ENCODE measurements around the gene VWA5B1.
A peak's percentile ranks its signal among the peaks of the same experiment; 100 is the strongest.
"Not testable (repeated sequence)": the region's sequence is repeated elsewhere in the genome, so short reads cannot be mapped to it uniquely, and the experiment has no call there.

The VWA5B1 gene

DNA sequence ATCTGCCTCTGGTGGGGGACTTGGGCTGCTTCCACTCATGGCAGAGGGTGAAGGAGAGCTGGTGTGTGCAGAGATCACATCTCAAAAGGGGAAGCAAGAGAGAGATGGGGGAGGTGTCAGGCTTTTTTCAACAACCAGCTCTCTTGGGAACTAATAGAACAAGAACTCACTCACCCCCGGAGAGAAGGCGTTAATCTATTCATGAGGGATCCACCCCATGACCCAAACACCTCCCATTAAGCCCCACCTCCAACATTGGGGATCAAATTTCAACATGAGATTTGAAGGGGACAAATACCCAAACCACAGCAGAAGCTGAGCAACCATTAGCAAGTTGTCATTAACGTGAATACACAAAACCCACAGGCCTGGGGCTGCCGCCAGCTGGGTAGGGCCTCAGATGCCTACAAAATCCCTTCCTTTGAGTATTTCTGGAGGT, 12.0 kb upstream of the VWA5B1 start:
- Histone ChIP-seq H3K27ac (peak overlapping the region in 9 of 11 experiments; percentile 10 to 68 (median 53); a peak in 14 of 22 replicates), H3K4me1 (peaks cover 24 to 53% (median 40%) of the 10 kb centered on the region in 10 experiments), H3K27me3 (no peaks in the 10 kb centered on the region), H3K9me3 (replicated peaks in 1 of 11) (no peaks in the 10 kb centered on the region), H3K4me2 (peak overlapping the region; percentile 32 to 82 (median 66)), H3K4me3 (no peak overlapping the region), H4K20me1 (peaks cover 0 to 5% (median 0%) of the 10 kb centered on the region in 11 experiments; a peak in 3 of 22 replicates), H3K36me3 (no peaks in the 10 kb centered on the region), H3K9ac (peak overlapping the region in 1 of 11 experiments; percentile 16; a peak in 2 of 22 replicates)
- no peak for TF ChIP-seq Cebpa-rat (IDR thresholded peaks at IDR 0.05)

DNA sequence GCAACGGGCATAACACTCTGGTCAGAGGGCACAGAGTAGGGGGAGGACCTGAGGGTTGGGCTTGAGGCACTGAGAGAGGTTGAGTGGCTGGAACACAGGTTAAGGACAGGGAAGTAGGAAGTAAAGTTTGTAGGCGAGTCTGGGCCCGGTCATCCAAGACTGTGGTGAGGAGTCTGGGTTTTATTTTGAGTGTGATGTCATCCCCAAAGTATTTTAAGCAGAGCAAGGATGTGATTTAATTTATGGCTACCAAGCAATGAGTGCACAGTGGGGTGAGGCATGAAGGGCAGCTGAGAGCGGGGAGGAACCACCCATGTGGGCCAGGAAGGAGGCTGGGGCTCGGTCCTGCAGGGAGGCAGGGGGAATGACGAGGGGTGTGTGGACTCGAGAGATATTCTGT, 11.2 kb upstream of the VWA5B1 start:
- peak overlapping the region in 8 of 11 experiments; percentile 26 to 68 (median 54); a peak in 14 of 22 replicates for H3K27ac ChIP-seq

GRCh38 chr1:20280341-20280740, 10.3 kb upstream of the VWA5B1 start:
- H3K9me3 ChIP-seq (replicated peaks in 1 of 11): peaks cover 3 to 7% (median 6%) of the 10 kb centered on the region in 11 experiments; a peak in 20 of 22 replicates
- no peaks in the 10 kb centered on the region for H3K36me3 ChIP-seq
- no peaks in the 10 kb centered on the region for H3K27me3 ChIP-seq
- H3K9ac ChIP-seq: no peak overlapping the region
- H3K27ac ChIP-seq: peak overlapping the region in 3 of 11 experiments; percentile 53 to 68 (median 55); a peak in 3 of 22 replicates
- no peak overlapping the region for H3K4me3 ChIP-seq
- TF ChIP-seq Cebpa-rat (IDR thresholded peaks at IDR 0.05): no peak
- peak overlapping the region; percentile 32 to 82 (median 66) for H3K4me2 ChIP-seq
- peaks cover 0 to 5% (median 0%) of the 10 kb centered on the region in 11 experiments; a peak in 3 of 22 replicates for H4K20me1 ChIP-seq
- H3K4me1 ChIP-seq: peaks cover 24 to 54% (median 40%) of the 10 kb centered on the region in 10 experiments

More for the DNA sequence above, 11.2 kb upstream of the VWA5B1 start:
- Histone ChIP-seq H3K9ac (no peak overlapping the region), H3K4me3 (no peak overlapping the region), H3K4me1 (peaks cover 24 to 54% (median 40%) of the 10 kb centered on the region in 10 experiments), H3K27me3 (no peaks in the 10 kb centered on the region), H3K9me3 (replicated peaks in 1 of 11) (no peaks in the 10 kb centered on the region), H4K20me1 (peaks cover 0 to 5% (median 0%) of the 10 kb centered on the region in 11 experiments; a peak in 3 of 22 replicates), H3K4me2 (peak overlapping the region; percentile 32 to 82 (median 66)), H3K36me3 (no peaks in the 10 kb centered on the region)
- no peak for TF ChIP-seq Cebpa-rat (IDR thresholded peaks at IDR 0.05)

GRCh38 chr1:20280906-20281305, 9.8 kb upstream of the VWA5B1 start:
- Histone ChIP-seq H3K4me2 (no peak overlapping the region), H3K27me3 (no peaks in the 10 kb centered on the region), H4K20me1 (peaks cover 0 to 5% (median 0%) of the 10 kb centered on the region in 11 experiments; a peak in 3 of 22 replicates), H3K9ac (no peak overlapping the region), H3K9me3 (replicated peaks in 1 of 11) (peaks cover 9 to 13% (median 12%) of the 10 kb centered on the region in 11 experiments; a peak in 20 of 22 replicates), H3K4me1 (peaks cover 24 to 54% (median 40%) of the 10 kb centered on the region in 10 experiments), H3K4me3 (no peak overlapping the region), H3K27ac (no peak overlapping the region), H3K36me3 (no peaks in the 10 kb centered on the region)
- TF ChIP-seq Cebpa-rat (IDR thresholded peaks at IDR 0.05): no peak

DNA sequence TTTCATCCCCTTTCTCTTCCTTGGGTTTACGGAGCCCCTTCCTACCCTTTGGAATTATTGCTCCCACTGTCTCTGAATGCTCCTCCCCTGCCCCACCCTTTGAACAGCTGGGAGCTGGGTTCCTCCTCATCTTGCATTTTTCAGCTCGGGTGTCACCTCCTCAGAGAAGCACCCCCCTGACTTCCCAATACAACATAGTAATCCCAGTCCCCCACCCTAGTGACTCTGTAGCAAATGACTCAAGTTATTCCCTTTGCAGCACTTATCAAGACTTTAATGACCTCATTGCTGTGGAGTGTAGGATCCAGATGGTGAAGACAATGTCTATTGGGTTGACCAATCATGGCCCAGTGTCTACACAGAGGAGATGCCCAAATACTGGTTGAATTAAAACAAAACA, 8.9 kb upstream of the VWA5B1 start:
- Histone ChIP-seq H3K27ac (no peak overlapping the region), H3K36me3 (no peaks in the 10 kb centered on the region), H4K20me1 (peaks cover 0 to 5% (median 0%) of the 10 kb centered on the region in 11 experiments; a peak in 3 of 22 replicates), H3K27me3 (no peaks in the 10 kb centered on the region), H3K9me3 (replicated peaks in 1 of 11) (peaks cover 9 to 19% (median 14%) of the 10 kb centered on the region in 11 experiments; a peak in 20 of 22 replicates), H3K4me1 (peaks cover 24 to 48% (median 35%) of the 10 kb centered on the region in 10 experiments), H3K9ac (no peak overlapping the region), H3K4me2 (no peak overlapping the region), H3K4me3 (no peak overlapping the region)
- TF ChIP-seq Cebpa-rat (IDR thresholded peaks at IDR 0.05): no peak

GRCh38 chr1:20282533-20282932, 8.1 kb upstream of the VWA5B1 start:
- Histone ChIP-seq H3K9me3 (replicated peaks in 1 of 11) (peaks cover 9 to 19% (median 14%) of the 10 kb centered on the region in 11 experiments; a peak in 20 of 22 replicates), H3K4me1 (peaks cover 24 to 43% (median 32%) of the 10 kb centered on the region in 10 experiments), H3K4me3 (no peak overlapping the region), H3K9ac (no peak overlapping the region), H3K27me3 (no peaks in the 10 kb centered on the region), H3K36me3 (no peaks in the 10 kb centered on the region), H3K27ac (no peak overlapping the region), H3K4me2 (no peak overlapping the region), H4K20me1 (peaks cover 0 to 5% (median 0%) of the 10 kb centered on the region in 11 experiments; a peak in 3 of 22 replicates)
- TF ChIP-seq Cebpa-rat (IDR thresholded peaks at IDR 0.05): no peak

DNA sequence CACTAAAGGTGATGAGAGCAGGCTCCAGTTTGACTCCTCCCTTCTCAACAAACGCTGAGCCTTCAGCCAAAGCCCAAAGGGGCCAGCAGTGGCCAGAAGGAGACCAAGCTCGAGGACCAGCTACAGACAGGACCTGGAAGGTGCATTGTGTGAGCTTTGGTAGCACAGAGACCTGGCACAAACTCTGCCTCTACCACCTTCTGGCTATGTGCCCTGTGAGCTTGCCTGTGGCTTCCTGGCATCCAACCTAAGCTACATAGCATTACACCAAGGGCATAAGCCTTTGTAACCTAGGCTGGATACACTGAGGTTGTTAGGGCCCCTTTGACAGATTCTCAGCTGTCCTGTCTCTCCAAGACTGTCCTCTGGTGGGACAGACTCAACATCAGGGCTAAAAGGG, 6.6 kb upstream of the VWA5B1 start:
- peaks cover 0 to 3% (median 0%) of the 10 kb centered on the region in 11 experiments; a peak in 2 of 22 replicates for H4K20me1 ChIP-seq
- peak overlapping the region in 4 of 11 experiments; percentile 1 to 24 (median 8); a peak in 4 of 22 replicates for H3K4me2 ChIP-seq
- no peaks in the 10 kb centered on the region for H3K36me3 ChIP-seq
- no peak overlapping the region for H3K27ac ChIP-seq
- H3K4me1 ChIP-seq: peaks cover 14 to 28% (median 18%) of the 10 kb centered on the region in 10 experiments
- no peak overlapping the region for H3K4me3 ChIP-seq
- H3K9me3 ChIP-seq (replicated peaks in 1 of 11): peaks cover 9 to 19% (median 14%) of the 10 kb centered on the region in 11 experiments; a peak in 20 of 22 replicates
- peaks cover 0 to 6% (median under 1%) of the 10 kb centered on the region in 11 experiments; a peak in 6 of 22 replicates for H3K27me3 ChIP-seq
- H3K9ac ChIP-seq: no peak overlapping the region
- TF ChIP-seq Cebpa-rat (IDR thresholded peaks at IDR 0.05): no peak

DNA sequence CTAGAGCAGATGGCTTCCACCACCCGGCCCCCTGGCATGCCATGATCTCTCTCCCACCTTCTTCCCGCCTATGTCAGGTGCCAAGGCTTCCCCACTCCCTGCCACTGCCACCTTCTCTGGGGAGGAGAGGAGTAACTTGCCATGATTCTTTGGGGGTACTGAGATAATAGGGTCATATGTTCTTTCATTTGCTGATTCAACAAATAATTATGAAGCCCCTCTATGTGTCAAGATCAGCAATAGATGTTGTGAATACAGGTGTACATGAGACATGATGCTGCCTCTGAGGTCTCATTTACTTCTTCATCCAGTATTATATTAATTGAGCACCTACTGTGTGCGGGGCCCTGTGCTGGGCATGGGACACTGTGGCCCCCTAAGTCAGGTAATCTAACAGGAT, 6.0 kb upstream of the VWA5B1 start:
- no peak overlapping the region for H3K4me2 ChIP-seq
- H3K27me3 ChIP-seq: peaks cover under 1 to 12% (median 6%) of the 10 kb centered on the region in 11 experiments; a peak in 18 of 22 replicates
- H3K9ac ChIP-seq: no peak overlapping the region
- H3K4me1 ChIP-seq: peaks cover 8 to 22% (median 12%) of the 10 kb centered on the region in 10 experiments
- no peak overlapping the region for H3K4me3 ChIP-seq
- no peaks in the 10 kb centered on the region for H4K20me1 ChIP-seq
- H3K36me3 ChIP-seq: no peaks in the 10 kb centered on the region
- H3K9me3 ChIP-seq (replicated peaks in 1 of 11): peaks cover 9 to 19% (median 14%) of the 10 kb centered on the region in 11 experiments; a peak in 20 of 22 replicates
- no peak for TF ChIP-seq Cebpa-rat (IDR thresholded peaks at IDR 0.05)
- H3K27ac ChIP-seq: no peak overlapping the region

- Histone ChIP-seq H3K4me3 (no peak overlapping the region), H3K4me1 (peaks cover 0 to 16% (median 3%) of the 10 kb centered on the region in 10 experiments; a peak in 11 of 20 replicates), H3K9ac (no peak overlapping the region), H3K27me3 (peaks cover 10 to 21% (median 15%) of the 10 kb centered on the region in 11 experiments), H3K27ac (no peak overlapping the region), H3K36me3 (no peaks in the 10 kb centered on the region), H3K9me3 (replicated peaks in 1 of 11) (peaks cover 9 to 19% (median 14%) of the 10 kb centered on the region in 11 experiments; a peak in 20 of 22 replicates), H3K4me2 (no peak overlapping the region), H4K20me1 (peaks cover 0 to 5% (median 0%) of the 10 kb centered on the region in 11 experiments; a peak in 2 of 22 replicates)
- TF ChIP-seq Cebpa-rat (IDR thresholded peaks at IDR 0.05): no peak
Observed at GRCh38 chr1:20285510-20285909, 5.2 kb upstream of the VWA5B1 start.

- not testable (repeated sequence) for H3K9ac ChIP-seq, H3K27ac ChIP-seq, H3K36me3 ChIP-seq, H3K4me3 ChIP-seq, H3K4me2 ChIP-seq
- Histone ChIP-seq H4K20me1 (peaks cover 0 to 16% (median 0%) of the 10 kb centered on the region in 11 experiments; a peak in 4 of 22 replicates), H3K4me1 (peaks cover 0 to 29% (median 12%) of the 10 kb centered on the region in 10 experiments; a peak in 12 of 20 replicates), H3K9me3 (replicated peaks in 1 of 11) (peaks cover 9 to 19% (median 14%) of the 10 kb centered on the region in 11 experiments; a peak in 20 of 22 replicates), H3K27me3 (peaks cover 31 to 43% (median 37%) of the 10 kb centered on the region in 11 experiments)
Observed at GRCh38 chr1:20287696-20288095, 3.0 kb upstream of the VWA5B1 start.

Data from BLaER1 treated with 17β-estradiol and CSF1 and Interleukin-3, amounts not matched to agents 10 nM and 100 nM (cell line).